Fibroblast of peridontal ligament (primary cell): ENCODE results near the gene ACOD1.
"Not testable (repeated sequence)": the region's sequence is repeated elsewhere in the genome, so short reads cannot be mapped to it uniquely, and the experiment has no call there.

Experiments used
- DNase-seq: peaks from one replicate; pipeline ENCODE4 v3.0.0-alpha.2; 2010; ENCODE audit errors: extremely low read depth

Gene ACOD1

DNA sequence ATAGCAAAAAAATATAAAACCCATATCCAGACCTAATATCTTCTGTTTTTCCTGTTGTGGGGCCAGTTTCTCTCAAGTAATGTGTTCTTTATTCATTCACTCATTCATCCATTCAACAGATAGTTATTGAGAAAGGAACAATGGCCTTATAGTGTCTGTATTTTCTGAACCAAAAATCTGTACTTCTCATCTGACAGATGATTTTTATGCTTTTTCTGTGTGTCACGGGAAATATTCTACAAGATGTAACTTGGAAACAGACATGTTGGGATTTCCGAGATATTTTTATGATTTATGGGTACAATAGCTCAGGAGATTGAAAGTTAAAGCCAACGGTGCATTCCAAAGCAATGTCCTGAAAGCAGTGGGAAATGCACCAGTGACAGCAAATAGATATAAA, 5.7 kb downstream of the ACOD1 start:
- DNase-seq = no peak

DNA sequence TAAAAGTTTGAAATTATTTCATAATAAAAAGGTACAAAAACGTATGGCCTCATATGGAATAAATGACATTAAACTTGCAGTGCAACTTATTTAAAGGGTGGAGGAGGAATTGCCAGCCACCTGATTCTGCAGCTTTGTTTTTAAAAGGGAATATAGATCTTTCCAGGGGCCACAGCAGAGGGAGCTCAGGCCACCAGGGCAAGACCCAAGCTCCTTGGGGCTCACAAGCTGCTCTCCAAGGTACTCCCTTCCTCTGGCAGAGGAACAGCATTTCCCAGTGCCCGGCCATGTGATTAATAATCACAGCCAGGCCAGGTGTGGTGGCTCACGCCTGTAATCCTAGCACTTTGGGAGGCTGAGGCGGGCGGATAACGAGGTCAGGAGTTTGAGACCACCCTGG, 6.2 kb downstream of the ACOD1 start:
- no peak for DNase-seq

- no peak for DNase-seq
Observed at GRCh38 chr13:76955193-76955592, 6.9 kb downstream of the ACOD1 start.

DNA sequence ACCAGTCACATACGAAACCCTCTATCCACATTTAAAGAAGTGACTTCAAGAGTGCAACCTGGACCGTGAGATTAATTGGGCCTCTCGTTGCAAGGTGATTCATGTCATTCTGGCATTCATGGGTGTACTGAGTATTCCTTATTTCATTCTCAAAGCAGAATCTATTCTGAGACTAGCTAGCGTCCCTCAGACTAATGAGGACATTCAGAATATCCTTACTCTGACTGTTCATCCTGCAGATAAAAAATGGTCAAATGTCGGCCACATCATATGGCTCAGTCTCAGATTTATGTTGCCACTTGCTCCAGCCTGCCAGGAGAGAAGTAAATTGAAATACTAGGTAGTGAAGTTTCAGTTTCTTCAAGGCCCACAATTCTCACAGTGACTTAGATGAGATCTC, 7.3 kb downstream of the ACOD1 start:
- no peak for DNase-seq

DNA sequence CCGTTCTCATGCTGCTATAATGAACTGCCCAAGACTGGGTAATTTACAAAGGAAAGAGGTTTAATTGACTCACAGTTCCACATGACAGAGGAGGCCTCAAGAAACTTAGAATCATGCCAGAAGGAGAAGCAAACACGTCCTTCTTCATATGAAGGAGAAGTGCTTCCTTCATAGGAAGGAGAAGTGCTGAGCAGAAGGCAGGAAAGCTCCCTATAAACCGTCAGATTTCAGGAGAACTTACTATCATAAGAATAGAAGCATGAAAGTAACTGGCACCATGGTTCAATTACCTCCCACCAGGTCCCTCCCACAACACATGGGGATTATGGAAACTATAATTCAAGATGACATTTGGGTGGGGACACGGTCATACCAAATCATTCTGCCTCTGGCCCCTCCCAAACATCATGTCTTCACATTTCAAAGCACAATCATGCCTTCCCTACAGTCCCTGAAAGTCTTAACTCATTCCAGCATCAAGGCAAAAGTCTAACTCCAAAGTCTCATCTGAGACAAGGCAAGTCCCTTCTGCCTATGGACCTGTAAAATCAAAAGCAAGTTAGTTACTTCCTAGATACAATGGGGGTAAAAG, 10.6 kb downstream of the ACOD1 start:
- DNase-seq = no peak

- not testable (repeated sequence) for DNase-seq
Observed at GRCh38 chr13:76959734-76960133, 11.4 kb downstream of the ACOD1 start.

- peak; percentile 91 for DNase-seq
Observed at GRCh38 chr13:76965759-76966421, 17.6 kb downstream of the ACOD1 start.

GRCh38 chr13:76967031-76967430, 18.7 kb downstream of the ACOD1 start:
- DNase-seq = no peak

- no peak for DNase-seq
Observed at GRCh38 chr13:76968041-76968440, 19.7 kb downstream of the ACOD1 start.

DNA sequence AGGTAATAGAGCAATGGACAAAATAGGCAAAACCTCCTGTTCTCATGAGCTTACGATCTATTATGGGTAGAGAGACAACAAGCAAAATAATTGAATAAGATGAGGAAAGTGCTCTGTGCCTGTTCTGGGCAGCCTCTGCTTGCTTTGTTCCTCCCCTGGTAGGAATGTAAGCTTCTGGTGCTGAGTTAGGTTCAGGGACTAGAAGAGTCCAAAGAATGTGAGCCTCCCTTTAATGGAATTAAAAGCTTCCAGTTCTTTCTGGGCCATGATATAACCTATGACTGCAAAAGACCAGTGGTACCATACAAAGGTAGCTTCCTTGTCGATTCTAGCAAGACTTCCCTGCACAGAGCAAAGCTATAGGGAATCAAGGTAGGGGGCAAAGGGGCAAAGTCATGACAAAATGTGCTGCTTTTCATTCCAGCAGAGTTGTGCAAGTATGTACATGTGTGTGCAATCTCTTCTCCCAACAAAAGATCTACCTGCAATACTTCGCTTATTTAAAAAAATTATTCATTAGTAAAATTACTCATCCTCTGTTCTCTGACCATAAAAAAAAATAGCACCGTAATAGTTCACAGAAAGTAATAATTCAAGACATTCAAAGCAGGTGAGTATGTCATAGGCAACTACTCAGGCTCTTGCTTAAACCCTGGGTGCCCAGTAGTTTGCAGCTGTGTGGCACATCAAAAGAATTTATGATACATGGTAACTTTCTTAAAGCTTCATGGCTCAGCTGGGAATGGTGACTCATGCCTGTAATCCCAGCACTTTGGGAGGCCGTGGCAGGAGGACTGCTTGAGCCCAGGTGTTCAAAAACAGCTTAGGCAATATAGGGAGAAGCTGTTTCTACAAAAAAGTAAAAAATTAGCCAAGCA, 21.4 kb downstream of the ACOD1 start:
- DNase-seq = no peak

DNA sequence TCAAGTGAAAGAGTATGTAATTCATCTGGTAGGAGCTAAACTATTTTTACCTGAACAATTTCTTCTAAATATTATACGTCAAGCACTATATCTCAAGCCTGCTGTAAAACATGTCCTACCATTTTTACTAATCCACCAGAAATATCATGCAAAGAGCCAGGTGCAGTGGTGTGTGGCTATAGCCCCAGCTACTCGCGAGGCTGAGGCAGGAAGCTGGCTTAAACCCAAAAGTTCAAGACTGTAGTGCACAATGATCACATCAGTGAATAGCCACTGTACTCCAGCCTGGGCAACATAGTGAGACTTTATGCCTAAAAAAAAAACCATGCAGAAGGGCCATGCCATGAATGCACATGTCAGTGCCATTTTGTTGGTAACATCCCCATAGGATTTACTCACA, 22.9 kb downstream of the ACOD1 start:
- no peak for DNase-seq

GRCh38 chr13:76971851-76972829, 23.8 kb downstream of the ACOD1 start:
- no peak for DNase-seq

GRCh38 chr13:76973920-76974617, 25.8 kb downstream of the ACOD1 start:
- no peak for DNase-seq

- no peak for DNase-seq
Observed at GRCh38 chr13:76974618-76974975, 26.3 kb downstream of the ACOD1 start.

GRCh38 chr13:76975863-76976262, 27.6 kb downstream of the ACOD1 start:
- no peak for DNase-seq

GRCh38 chr13:76976490-76976889, 28.2 kb downstream of the ACOD1 start:
- DNase-seq = no peak

DNA sequence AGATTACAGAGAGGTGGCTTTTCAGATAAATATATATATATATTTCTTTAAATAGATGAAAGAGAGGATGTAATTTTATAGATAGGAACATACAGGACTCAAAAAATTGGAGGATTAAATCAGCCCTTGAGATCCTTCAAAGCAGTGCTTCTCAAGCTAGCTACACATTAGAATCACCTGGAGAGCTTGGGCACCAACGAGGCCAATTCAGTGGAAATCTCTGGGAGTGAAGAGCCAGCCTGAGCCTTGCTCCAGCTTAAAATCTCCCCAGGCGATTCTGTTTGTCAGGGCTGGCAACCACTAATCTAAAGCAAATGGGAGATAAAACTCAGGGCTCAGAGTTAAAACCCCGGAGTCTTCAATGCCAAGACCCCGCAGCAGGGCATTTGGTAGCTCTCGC, 28.6 kb downstream of the ACOD1 start:
- no peak for DNase-seq

DNA sequence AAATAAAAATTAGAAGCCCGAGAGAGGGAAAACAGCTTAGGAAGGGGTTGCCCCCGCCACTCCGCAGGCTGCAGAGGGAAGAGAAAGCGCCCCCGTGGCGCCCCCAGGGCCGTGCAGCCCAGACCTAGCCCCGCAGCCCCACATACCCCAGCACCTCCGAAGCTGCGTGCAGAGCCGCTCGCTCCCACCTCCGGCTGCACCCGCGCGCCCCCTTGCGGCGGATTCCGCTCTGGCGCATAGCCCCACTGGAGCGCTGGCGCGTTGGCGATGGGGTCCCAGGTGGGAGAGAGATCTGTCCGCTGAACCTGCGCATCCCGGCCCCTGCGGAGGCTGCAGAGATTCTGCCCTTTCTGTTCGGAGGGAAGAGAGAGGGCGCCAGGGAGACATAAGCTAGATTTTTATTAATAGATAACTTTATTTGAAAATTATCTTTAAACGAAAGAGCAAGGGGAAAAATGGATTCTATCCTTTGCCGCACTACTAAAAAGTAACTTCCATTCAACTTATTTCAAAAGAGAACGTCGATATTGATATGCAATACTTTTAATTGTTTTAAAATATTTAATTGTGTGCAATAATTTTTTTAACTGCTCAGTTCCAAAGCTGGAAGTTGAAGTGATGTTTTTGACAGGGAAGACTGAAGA, 31.9 kb downstream of the ACOD1 start:
- peak; percentile 38 for DNase-seq

GRCh38 chr13:76982061-76982460, 33.8 kb downstream of the ACOD1 start:
- no peak for DNase-seq

DNA sequence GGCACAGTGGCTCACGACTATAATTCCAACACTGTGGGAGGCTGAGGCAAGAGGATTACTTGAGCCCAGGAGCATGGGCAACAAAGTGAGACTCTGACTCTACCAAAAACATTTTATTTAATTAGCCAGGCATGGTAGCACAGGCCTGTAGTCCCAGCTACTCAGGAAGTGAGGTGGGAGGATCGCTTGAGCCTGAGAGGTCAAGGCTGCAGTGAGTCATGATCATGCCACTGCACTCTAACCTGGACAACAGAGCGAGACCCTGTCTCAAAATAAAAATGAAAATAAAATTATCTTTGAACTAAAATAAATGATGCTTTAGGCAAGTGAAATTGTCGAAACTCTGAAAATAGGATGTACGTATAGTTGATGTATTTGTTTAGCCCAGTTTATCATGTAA, 35.4 kb downstream of the ACOD1 start:
- no peak for DNase-seq

- no peak for DNase-seq
Observed at GRCh38 chr13:76991432-76991795, 43.1 kb downstream of the ACOD1 start.
